WTC11 (cell line): ENCODE measurements around the gene ERBB2. TPM values are rescaled to one million over a fixed set of nuclear protein-coding genes. Genes with fewer than 3 reads are reported as not detected.

ENCODE experiments used
- ATAC-seq: fragments of 200-7000 bp; cut with Tn5 transposase; 2 replicates; pipeline ENCODE4 v1.10.0; 2021; ENCODE audit warnings: mild to moderate bottlenecking, moderate library complexity
- CTCF ChIA-PET: fragments of 300-600 bp; sonication (Branson Sonifier 250); formaldehyde crosslinking; loops from one replicate; lab custom pipeline; 2021; ENCODE audit warnings: antibody characterized with exemption; lab: Charles Lee
- POLR2A ChIA-PET: fragments of 350-600 bp; sonication (Branson Sonifier 250); formaldehyde crosslinking; loops from one replicate; lab custom pipeline; 2021; ENCODE audit warnings: antibody characterized with exemption; lab: Charles Lee
- DNase-seq: peaks from one replicate; pipeline ENCODE4 v3.0.0; 2021; ENCODE audit warnings: low spot score
- H3K27ac Mint-ChIP-seq: 2 replicates; pipeline ENCODE4 v1.8.0; 2021; ENCODE audit warnings: mixed read lengths
- H3K27me3 Mint-ChIP-seq: 2 replicates; pipeline ENCODE4 v1.8.0; 2021; ENCODE audit warnings: low read depth, mild to moderate bottlenecking, moderate library complexity, mixed read lengths
- H3K36me3 Mint-ChIP-seq: 2 replicates; pipeline ENCODE4 v1.8.0; 2021; ENCODE audit warnings: mixed read lengths
- H3K4me1 Mint-ChIP-seq: 2 replicates; pipeline ENCODE4 v1.8.0; 2022; ENCODE audit warnings: mixed read lengths
- H3K4me3 Mint-ChIP-seq: 2 replicates; pipeline ENCODE4 v1.8.0; 2021; ENCODE audit warnings: mild to moderate bottlenecking, moderate library complexity, mixed read lengths
- H3K9me3 Mint-ChIP-seq: 2 replicates; pipeline ENCODE4 v1.8.0; 2021; ENCODE audit warnings: mixed read lengths
- AR ChIP-seq: fragments of 250-450 bp; sonication (Bioruptor Pico); IDR thresholded peaks from 2 replicates; pipeline ENCODE4 v1.9.0; 2021; ENCODE audit warnings: mild to moderate bottlenecking
- CREB1 ChIP-seq: sonication (generic); formaldehyde crosslinking; IDR thresholded peaks from 2 replicates; pipeline ENCODE4 v1.8.0; 2023; ENCODE audit warnings: mild to moderate bottlenecking, missing genetic modification reagents
- ELF4 ChIP-seq: sonication (generic); formaldehyde crosslinking; IDR thresholded peaks from 2 replicates; pipeline ENCODE4 v1.8.1; 2022; ENCODE audit warnings: low read depth, mild to moderate bottlenecking, moderate library complexity, missing genetic modification reagents
- FOXK1 ChIP-seq: sonication (generic); formaldehyde crosslinking; IDR thresholded peaks from 2 replicates; pipeline ENCODE4 v1.8.0; 2022; ENCODE audit warnings: mild to moderate bottlenecking, moderate library complexity, missing genetic modification reagents
- GRHL2 ChIP-seq: fragments of 250-450 bp; sonication (Bioruptor Pico); IDR thresholded peaks from 2 replicates; pipeline ENCODE4 v1.8.0; 2022; ENCODE audit warnings: mild to moderate bottlenecking, moderate library complexity; ENCODE audit not compliant: insufficient replicate concordance, severe bottlenecking
- JUN ChIP-seq: sonication (generic); formaldehyde crosslinking; IDR thresholded peaks from 2 replicates; pipeline ENCODE4 v1.8.0; 2023; ENCODE audit warnings: mild to moderate bottlenecking, missing genetic modification reagents
- MAX ChIP-seq: sonication (generic); formaldehyde crosslinking; IDR thresholded peaks from 2 replicates; pipeline ENCODE4 v1.8.0; 2022; ENCODE audit warnings: mild to moderate bottlenecking, missing genetic modification reagents
- MYBL2 ChIP-seq: sonication (generic); formaldehyde crosslinking; IDR thresholded peaks from 2 replicates; pipeline ENCODE4 v1.8.1; 2023; ENCODE audit warnings: mild to moderate bottlenecking, moderate library complexity, missing genetic modification reagents
- NFATC4 ChIP-seq: fragments of 250-450 bp; sonication (Bioruptor Pico); IDR thresholded peaks from 2 replicates; pipeline ENCODE4 v1.9.0; 2021; ENCODE audit warnings: mild to moderate bottlenecking
- NR2C2 ChIP-seq: sonication (generic); formaldehyde crosslinking; IDR thresholded peaks from 2 replicates; pipeline ENCODE4 v1.8.0; 2022; ENCODE audit warnings: mild to moderate bottlenecking, missing genetic modification reagents
- NR3C1 ChIP-seq: sonication (generic); formaldehyde crosslinking; conservative IDR thresholded peaks from 2 replicates; pipeline ENCODE4 v1.8.1; 2023; ENCODE audit warnings: low read depth, mild to moderate bottlenecking, missing genetic modification reagents
- SMAD4 ChIP-seq: sonication (generic); formaldehyde crosslinking; IDR thresholded peaks from 2 replicates; pipeline ENCODE4 v1.8.0; 2022; ENCODE audit warnings: mild to moderate bottlenecking, missing genetic modification reagents
- SOX15 ChIP-seq: fragments of 250-450 bp; sonication (Bioruptor Pico); IDR thresholded peaks from 2 replicates; pipeline ENCODE4 v1.9.0; 2021; ENCODE audit warnings: mild to moderate bottlenecking
- ZNF219 ChIP-seq: sonication (generic); formaldehyde crosslinking; IDR thresholded peaks from 2 replicates; pipeline ENCODE4 v1.8.0; 2023; ENCODE audit warnings: missing genetic modification reagents, mild to moderate bottlenecking, borderline replicate concordance
- ZNF423 ChIP-seq: fragments of 250-450 bp; sonication (Bioruptor Pico); IDR thresholded peaks from 2 replicates; pipeline ENCODE4 v2.1.2; 2022; ENCODE audit warnings: mild to moderate bottlenecking, moderate library complexity
- ZNF532 ChIP-seq: fragments of 250-450 bp; sonication (Bioruptor Pico); IDR thresholded peaks from 2 replicates; pipeline ENCODE4 v1.9.0; 2021; ENCODE audit warnings: mild to moderate bottlenecking, borderline replicate concordance
- total RNA-seq: library from RNA; stranded (reverse); gene quantifications from 3 replicates; pipeline ENCODE4 v1.2.3, GENCODE V29; 2021

The ERBB2 gene
- total RNA-seq, 1 experiment from 2014 or later: 209 TPM

GRCh38 chr17:39660397-39661385, 39.2 kb upstream of the ERBB2 start:
- no peak for TF ChIP-seq ZNF423 (CRISPR knock-in tag)
- TF ChIP-seq NR2C2 (CRISPR knock-in tag): no peak
- no peak for TF ChIP-seq GRHL2 (CRISPR knock-in tag)
- TF ChIP-seq ZNF219 (CRISPR knock-in tag): no peak
- TF ChIP-seq AR: no peak
- no peak for TF ChIP-seq NR3C1 (CRISPR knock-in tag)
- TF ChIP-seq SMAD4 (CRISPR knock-in tag): no peak
- TF ChIP-seq FOXK1: no peak
- TF ChIP-seq ZNF532: no peak
- no peak for TF ChIP-seq ELF4 (CRISPR knock-in tag)
- TF ChIP-seq NFATC4 (CRISPR knock-in tag): no peak
- TF ChIP-seq JUN: no peak
- TF ChIP-seq SOX15 (CRISPR knock-in tag): no peak
- POLR2A ChIA-PET: no interaction called here
- H3K36me3 Mint-ChIP-seq: peaks cover 13% of the 10 kb centered on the region
- H3K4me1 Mint-ChIP-seq: peaks cover 37% of the 10 kb centered on the region
- H3K9me3 Mint-ChIP-seq: no peaks in the 10 kb centered on the region
- H3K4me3 Mint-ChIP-seq: no peak overlapping the region
- CTCF ChIA-PET: interaction anchor here (0.9 to 18.0 kb wide), 3 partner anchors 8 to 113 kb away, joined by 3 to 876 read pairs (median 272); partner anchors contain the start of gene PPP1R1B
- peaks cover 2% of the 10 kb centered on the region for H3K27me3 Mint-ChIP-seq
- 0 out of 2 replicates have a peak overlapping the region, but pooled peaks have one; percentile 32 for H3K27ac Mint-ChIP-seq
- ATAC-seq (no peak), DNase-seq (no peak)

GRCh38 chr17:39661744-39662541, 37.9 kb upstream of the ERBB2 start:
- peaks cover 48% of the 10 kb centered on the region for H3K4me1 Mint-ChIP-seq
- DNase-seq (no peak), ATAC-seq (no peak)
- peaks cover 14% of the 10 kb centered on the region for H3K27me3 Mint-ChIP-seq
- no peaks in the 10 kb centered on the region for H3K9me3 Mint-ChIP-seq
- no peak overlapping the region for H3K27ac Mint-ChIP-seq
- H3K36me3 Mint-ChIP-seq: peaks cover 13% of the 10 kb centered on the region
- H3K4me3 Mint-ChIP-seq: no peak overlapping the region
- POLR2A ChIA-PET: no interaction called here
- CTCF ChIA-PET: interaction anchor here (1.2 to 18.0 kb wide), 5 partner anchors 9 to 114 kb away, joined by 7 to 876 read pairs (median 15); partner anchors contain the start of genes MIEN1 and PPP1R1B
- TF ChIP-seq MYBL2 (CRISPR knock-in tag) (no peak), CREB1 (CRISPR knock-in tag) (no peak), MAX (0 out of 2 replicates have a peak, but pooled peaks have one; percentile 10)
